LNCAP (cell line): Measurements from ENCODE around the gene PPDPF.

Source experiments
- CTCF ChIP-seq: fragments of 450-650 bp; IDR thresholded peaks from 2 replicates; pipeline ENCODE4 v1.5.1; 2017; ENCODE audit warnings: mild to moderate bottlenecking

The PPDPF gene

GRCh38 chr20:63518946-63519667, 1.5 kb upstream of the PPDPF start:
- no peak for TF ChIP-seq CTCF

DNA sequence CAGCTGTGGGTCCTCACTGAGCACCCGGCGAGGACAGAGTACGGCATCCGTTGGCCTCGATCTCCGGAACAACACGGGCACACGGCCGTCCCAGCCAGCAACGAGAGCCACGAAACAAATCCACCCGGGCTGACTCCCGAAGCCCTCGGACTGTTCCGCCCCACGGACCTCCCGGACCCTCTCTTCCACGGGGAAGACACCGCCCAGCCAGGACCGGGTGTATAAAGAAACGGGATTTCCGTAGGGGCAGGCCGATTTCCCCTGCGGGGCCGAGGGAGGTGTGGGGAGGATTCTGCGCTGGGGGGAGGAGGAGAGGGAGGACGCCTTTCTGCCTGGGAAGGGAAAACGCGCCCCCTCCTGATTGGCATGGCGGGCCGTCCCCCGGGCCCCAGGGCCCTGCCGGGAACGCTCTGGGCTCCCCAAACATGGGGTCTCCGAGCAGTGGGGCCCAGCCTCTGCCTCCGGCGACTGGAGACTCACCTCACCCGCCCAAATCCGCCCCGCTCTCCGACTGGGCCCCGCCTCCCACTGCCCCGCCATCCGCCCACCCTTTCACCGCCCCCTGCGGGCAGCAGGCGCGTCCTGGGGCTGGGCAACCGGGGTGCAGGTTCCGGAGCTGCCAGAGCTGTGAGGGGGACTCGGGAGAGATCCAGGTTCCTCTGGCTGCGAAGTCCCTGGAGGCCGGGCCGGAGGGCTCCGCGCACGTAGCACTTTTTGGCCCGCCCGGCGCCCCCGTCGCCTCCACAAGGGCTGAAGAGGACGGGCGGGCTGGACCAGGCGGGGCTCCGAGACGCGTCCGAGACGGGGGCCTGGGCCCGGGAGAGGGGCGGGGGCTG, 679 bp upstream of the PPDPF start:
- no peak for TF ChIP-seq CTCF

- TF ChIP-seq CTCF, result no peak
Observed at GRCh38 chr20:63520934-63521601, 503 bp downstream of the PPDPF start.

DNA sequence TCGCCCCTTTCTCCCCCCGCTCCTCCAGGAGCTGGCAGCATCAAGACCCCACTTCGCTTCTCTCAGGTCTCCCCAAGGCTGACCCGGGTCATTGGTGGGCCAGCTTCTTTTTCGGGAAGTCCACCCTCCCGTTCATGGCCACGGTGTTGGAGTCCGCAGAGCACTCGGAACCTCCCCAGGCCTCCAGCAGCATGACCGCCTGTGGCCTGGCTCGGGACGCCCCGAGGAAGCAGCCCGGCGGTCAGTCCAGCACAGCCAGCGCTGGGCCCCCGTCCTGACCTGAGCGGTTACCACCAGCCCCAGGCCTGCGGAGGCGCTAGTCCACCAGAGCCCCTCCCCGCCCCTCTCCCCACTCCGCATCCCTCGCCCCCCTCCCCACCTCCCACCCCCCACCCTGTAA, 1.0 kb downstream of the PPDPF start:
- no peak for TF ChIP-seq CTCF

GRCh38 chr20:63522091-63522868, 1.7 kb downstream of the PPDPF start:
- TF ChIP-seq CTCF, result no peak

- no peak for TF ChIP-seq CTCF
Observed at GRCh38 chr20:63522981-63523611, 2.5 kb downstream of the PPDPF start.

DNA sequence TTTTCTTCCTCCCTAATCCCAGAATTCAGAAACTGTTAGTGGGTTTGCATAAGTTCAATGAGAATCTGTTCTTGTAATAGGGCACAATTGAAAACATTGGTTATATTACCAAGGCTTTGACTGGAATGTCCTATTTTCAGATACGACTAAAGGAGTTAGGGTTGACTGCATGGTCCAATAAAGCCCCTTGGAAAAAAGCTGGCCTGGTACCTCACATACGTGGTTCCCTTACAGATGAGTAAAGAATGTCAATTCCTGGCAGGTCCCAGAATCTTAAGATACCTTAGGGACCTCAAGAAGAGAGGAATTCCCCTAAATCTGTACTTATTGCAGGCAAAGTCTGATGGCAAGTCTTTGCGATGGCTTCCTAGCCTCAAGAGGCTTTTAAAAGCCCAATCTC, 4.6 kb downstream of the PPDPF start:
- no peak for TF ChIP-seq CTCF
